Nephron (organoid): ENCODE measurements around the gene DPM1.
"Not testable (repeated sequence)": the region's sequence is repeated elsewhere in the genome, so short reads cannot be mapped to it uniquely, and the experiment has no call there.

ENCODE experiments used
- H3K27ac Mint-ChIP-seq, 3 experiments: 2 replicates each; pipeline ENCODE4 v1.8.0; 2020; ENCODE audit warnings: mixed read lengths in 3 of 3, mild to moderate bottlenecking in 2 of 3, moderate library complexity in 1 of 3
- H3K27me3 Mint-ChIP-seq: 2 replicates; pipeline ENCODE4 v1.8.0; 2021; ENCODE audit warnings: low read depth, mild to moderate bottlenecking, moderate library complexity, mixed read lengths
- H3K36me3 Mint-ChIP-seq: 2 replicates; pipeline ENCODE4 v1.8.0; 2020; ENCODE audit warnings: low read depth, mixed read lengths
- H3K4me1 Mint-ChIP-seq: 2 replicates; pipeline ENCODE4 v1.8.0; 2020; ENCODE audit warnings: mixed read lengths
- H3K4me3 Mint-ChIP-seq, 3 experiments: 2 replicates each; pipeline ENCODE4 v1.8.0; 2020; ENCODE audit warnings: mild to moderate bottlenecking in 3 of 3, mixed read lengths in 3 of 3, moderate library complexity in 2 of 3
- H3K9me3 Mint-ChIP-seq: 2 replicates; pipeline ENCODE4 v1.8.0; 2020; ENCODE audit warnings: mixed read lengths
- CTCF ChIP-seq, 3 experiments: fragments of 200-600 bp; sonication (generic); IDR thresholded peaks; one replicate each; pipeline ENCODE4 v1.5.0; 2021; ENCODE audit warnings: antibody characterized with exemption in 3 of 3; ENCODE audit not compliant: unreplicated experiment in 3 of 3

Gene DPM1

GRCh38 chr20:50982363-50982762 lies 24.0 kb upstream of the DPM1 start:
- no peak overlapping the region for H3K27ac Mint-ChIP-seq
- H3K4me3 Mint-ChIP-seq = no peak overlapping the region
- peaks cover 4% of the 10 kb centered on the region for H3K4me1 Mint-ChIP-seq
- no peak for TF ChIP-seq CTCF (IDR thresholded peaks at IDR 0.05; ENCODE audit: unreplicated experiment in 3 of 3)
- H3K36me3 Mint-ChIP-seq = no peaks in the 10 kb centered on the region
- H3K27me3 Mint-ChIP-seq = peaks cover 47% of the 10 kb centered on the region
- no peaks in the 10 kb centered on the region for H3K9me3 Mint-ChIP-seq

- Mint-ChIP-seq H3K36me3 (no peaks in the 10 kb centered on the region), H3K27ac (no peak overlapping the region), H3K4me1 (peaks cover 4% of the 10 kb centered on the region), H3K27me3 (peaks cover 47% of the 10 kb centered on the region), H3K4me3 (no peak overlapping the region), H3K9me3 (no peaks in the 10 kb centered on the region)
- peak in 1 of 3 experiments; percentile 4 for TF ChIP-seq CTCF (IDR thresholded peaks at IDR 0.05; ENCODE audit: unreplicated experiment in 3 of 3)
These were observed 23.3 kb upstream of the DPM1 start for GRCh38 chr20:50981714-50982048.

DNA sequence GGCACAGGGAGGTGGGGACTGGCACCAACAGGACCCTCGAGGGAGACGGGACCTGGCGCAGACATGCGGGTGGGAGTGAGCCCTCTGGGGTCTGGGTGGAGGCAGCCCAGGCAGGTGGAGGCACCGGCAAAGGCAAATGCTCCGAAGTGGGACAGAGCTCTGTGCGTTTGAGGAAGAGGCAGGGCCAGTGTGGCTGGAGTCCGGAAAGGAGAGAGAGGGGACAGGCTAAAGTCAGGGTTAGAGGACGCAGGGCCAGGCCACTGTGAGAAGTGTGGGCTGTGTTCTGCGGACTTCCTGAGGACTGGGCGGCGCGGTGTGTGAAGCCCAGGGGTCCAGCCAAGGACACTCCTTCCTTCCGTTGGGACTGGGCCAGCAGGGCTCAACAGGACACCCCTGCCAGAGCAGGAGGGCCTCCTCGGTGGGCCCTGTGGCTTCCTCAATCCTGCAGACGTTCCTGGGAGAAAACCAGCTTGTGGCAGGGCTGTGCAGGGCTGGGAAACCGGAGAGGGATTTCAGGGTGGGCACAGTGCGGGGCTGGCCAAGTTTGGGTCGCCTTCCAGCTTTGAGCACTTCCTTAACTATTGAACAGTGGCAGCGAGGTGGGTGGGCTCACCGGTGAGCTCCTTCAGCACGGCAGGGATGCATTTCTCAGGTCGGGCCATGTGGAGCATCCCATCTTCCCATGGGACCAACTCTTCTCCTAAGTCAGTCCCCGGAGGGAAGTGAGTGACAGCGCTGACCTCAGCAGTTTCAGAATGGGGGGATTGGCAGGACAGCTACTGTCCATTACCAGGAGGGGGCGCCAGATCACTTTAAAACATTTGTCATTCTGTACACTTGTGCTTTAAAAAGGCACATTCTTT lies 22.8 kb upstream of the DPM1 start:
- H3K36me3 Mint-ChIP-seq = no peaks in the 10 kb centered on the region

GRCh38 chr20:50980071-50980681 lies 21.8 kb upstream of the DPM1 start:
- Mint-ChIP-seq H3K4me3 (no peak overlapping the region), H3K27me3 (peaks cover 45% of the 10 kb centered on the region), H3K36me3 (no peaks in the 10 kb centered on the region), H3K4me1 (peaks cover 4% of the 10 kb centered on the region), H3K27ac (no peak overlapping the region), H3K9me3 (peaks cover 2% of the 10 kb centered on the region)
- no peak for TF ChIP-seq CTCF (IDR thresholded peaks at IDR 0.05; ENCODE audit: unreplicated experiment in 3 of 3)

More for the DNA sequence above, 22.8 kb upstream of the DPM1 start:
- no peak overlapping the region for H3K4me3 Mint-ChIP-seq
- H3K4me1 Mint-ChIP-seq = peaks cover 4% of the 10 kb centered on the region
- no peak overlapping the region for H3K27ac Mint-ChIP-seq
- TF ChIP-seq CTCF (IDR thresholded peaks at IDR 0.05; ENCODE audit: unreplicated experiment in 3 of 3) = peak; percentile 77 to 90 (median 81)
- H3K9me3 Mint-ChIP-seq = no peaks in the 10 kb centered on the region
- H3K27me3 Mint-ChIP-seq = peaks cover 45% of the 10 kb centered on the region

GRCh38 chr20:50978533-50978932 lies 20.2 kb upstream of the DPM1 start:
- not testable (repeated sequence) for H3K36me3 Mint-ChIP-seq, H3K9me3 Mint-ChIP-seq, H3K27ac Mint-ChIP-seq, H3K4me3 Mint-ChIP-seq, H3K4me1 Mint-ChIP-seq
- peaks cover 40% of the 10 kb centered on the region for H3K27me3 Mint-ChIP-seq

DNA sequence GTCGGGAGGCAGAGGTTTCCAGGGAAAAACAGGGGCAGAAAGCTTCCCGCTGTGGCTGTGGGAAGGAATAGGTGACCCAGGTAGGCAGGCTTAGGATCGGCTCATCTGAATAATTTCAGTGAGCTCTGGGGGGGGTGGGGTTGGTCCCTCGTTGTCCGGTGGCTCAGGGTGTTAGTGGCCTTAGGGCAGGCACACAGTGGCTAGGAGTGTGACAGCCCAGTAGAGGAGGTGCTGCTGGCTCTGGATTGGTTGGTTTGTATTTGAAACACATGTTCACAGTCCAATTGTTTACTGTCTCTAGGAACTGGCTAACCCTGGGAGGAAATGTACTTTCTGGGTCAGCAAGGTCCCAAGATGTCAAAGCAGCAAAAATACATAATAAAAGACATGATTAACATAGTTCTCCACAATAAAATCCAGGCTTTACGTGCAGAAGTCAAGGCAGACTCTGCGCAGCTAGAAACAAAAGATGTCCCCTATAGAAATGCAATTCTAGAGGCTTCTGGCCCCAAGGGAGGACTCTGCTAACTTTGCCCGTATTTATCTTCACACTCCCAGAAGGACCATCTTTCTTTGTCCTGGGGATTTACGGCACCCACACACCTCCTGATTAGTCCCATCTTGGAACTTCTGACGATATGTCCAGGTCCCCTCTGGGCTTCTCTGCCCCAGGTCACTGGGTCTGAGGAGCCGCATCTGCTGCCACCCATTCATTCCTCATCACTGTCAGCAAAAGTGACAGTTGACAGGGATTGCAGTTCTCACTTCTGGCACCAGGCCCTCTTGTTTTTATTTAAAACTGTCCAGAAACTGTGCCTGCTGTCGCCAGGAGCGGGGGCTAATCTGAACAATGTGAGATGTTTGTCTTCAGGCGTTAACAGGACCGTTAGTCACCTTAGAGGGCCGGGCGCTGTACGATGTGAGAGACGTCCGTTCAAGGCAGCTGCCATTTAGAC lies 19.0 kb upstream of the DPM1 start:
- Mint-ChIP-seq H3K9me3 (peaks cover 4% of the 10 kb centered on the region), H3K4me1 (peaks cover 4% of the 10 kb centered on the region), H3K27me3 (peaks cover 40% of the 10 kb centered on the region), H3K27ac (no peak overlapping the region), H3K36me3 (no peaks in the 10 kb centered on the region), H3K4me3 (no peak overlapping the region)
- no peak for TF ChIP-seq CTCF (IDR thresholded peaks at IDR 0.05; ENCODE audit: unreplicated experiment in 3 of 3)
